OCI-LY3 (cell line): ENCODE results near the gene SLC52A1.

Experiments used
- EZH2phosphoT487 ChIP-seq: fragments of 200-600 bp; shearing (Covaris generic); IDR thresholded peaks from 2 replicates; pipeline ENCODE4 v1.6.1; 2018; ENCODE audit warnings: antibody characterized with exemption, mixed run types, low read depth
- TF ChIP-seq, protein P1 (sequence below): fragments of 200-600, 300-600 bp; sonication (generic); IDR thresholded peaks from 2 replicates; pipeline ENCODE4 v1.5.1; 2014; ENCODE audit warnings: antibody characterized with exemption, low read length, low read depth

- TF ChIP-seq, protein P1, sequence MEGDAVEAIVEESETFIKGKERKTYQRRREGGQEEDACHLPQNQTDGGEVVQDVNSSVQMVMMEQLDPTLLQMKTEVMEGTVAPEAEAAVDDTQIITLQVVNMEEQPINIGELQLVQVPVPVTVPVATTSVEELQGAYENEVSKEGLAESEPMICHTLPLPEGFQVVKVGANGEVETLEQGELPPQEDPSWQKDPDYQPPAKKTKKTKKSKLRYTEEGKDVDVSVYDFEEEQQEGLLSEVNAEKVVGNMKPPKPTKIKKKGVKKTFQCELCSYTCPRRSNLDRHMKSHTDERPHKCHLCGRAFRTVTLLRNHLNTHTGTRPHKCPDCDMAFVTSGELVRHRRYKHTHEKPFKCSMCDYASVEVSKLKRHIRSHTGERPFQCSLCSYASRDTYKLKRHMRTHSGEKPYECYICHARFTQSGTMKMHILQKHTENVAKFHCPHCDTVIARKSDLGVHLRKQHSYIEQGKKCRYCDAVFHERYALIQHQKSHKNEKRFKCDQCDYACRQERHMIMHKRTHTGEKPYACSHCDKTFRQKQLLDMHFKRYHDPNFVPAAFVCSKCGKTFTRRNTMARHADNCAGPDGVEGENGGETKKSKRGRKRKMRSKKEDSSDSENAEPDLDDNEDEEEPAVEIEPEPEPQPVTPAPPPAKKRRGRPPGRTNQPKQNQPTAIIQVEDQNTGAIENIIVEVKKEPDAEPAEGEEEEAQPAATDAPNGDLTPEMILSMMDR: no peak
- no peak for TF ChIP-seq EZH2phosphoT487
Measured at GRCh38 chr17:4999430-5000093, 35.7 kb downstream of the SLC52A1 start.
